Activated B cell treated with CpG ODN at 0.5 μM for 24 hours (primary cell): Measurements from ENCODE around the gene ZNF674. TPM values are rescaled to one million over a fixed set of nuclear protein-coding genes. Genes with fewer than 3 reads are reported as not detected.

ENCODE experiments used
- ATAC-seq: fragments of 200-7000 bp; cut with Tn5 transposase; one replicate; pipeline ENCODE4 v1.10.0; 2021; ENCODE audit warnings: low read depth, mild to moderate bottlenecking, moderate library complexity
- CTCF ChIA-PET: fragments of 350-600 bp; sonication (Branson Sonifier 250); formaldehyde crosslinking; loops from one replicate; lab custom pipeline; 2021; ENCODE audit warnings: antibody characterized with exemption; lab: Charles Lee
- POLR2A ChIA-PET: fragments of 350-600 bp; sonication (Branson Sonifier 250); formaldehyde crosslinking; loops from one replicate; lab custom pipeline; 2021; ENCODE audit warnings: antibody characterized with exemption; lab: Charles Lee
- DNase-seq: peaks from one replicate; pipeline ENCODE4 v3.0.0; 2022
- H3K27ac Mint-ChIP-seq: one replicate; pipeline ENCODE4 v1.8.0; 2020; ENCODE audit warnings: mixed read lengths
- H3K27me3 Mint-ChIP-seq: one replicate; pipeline ENCODE4 v1.8.0; 2021; ENCODE audit warnings: mixed read lengths
- H3K36me3 Mint-ChIP-seq: one replicate; pipeline ENCODE4 v1.8.0; 2021; ENCODE audit warnings: low read depth, mixed read lengths
- H3K4me1 Mint-ChIP-seq: one replicate; pipeline ENCODE4 v1.8.0; 2021; ENCODE audit warnings: mixed read lengths
- H3K4me3 Mint-ChIP-seq: one replicate; pipeline ENCODE4 v1.8.0; 2020; ENCODE audit warnings: mild to moderate bottlenecking, mixed read lengths
- H3K9me3 Mint-ChIP-seq: one replicate; pipeline ENCODE4 v1.8.0; 2020; ENCODE audit warnings: mixed read lengths
- CTCF ChIP-seq: fragments of 200-600 bp; IDR thresholded peaks from one replicate; pipeline ENCODE4 v1.8.0; 2022; ENCODE audit warnings: antibody characterized with exemption, mild to moderate bottlenecking
- intact Hi-C: fragments of 100-400 bp; cut with micrococcal nuclease; formaldehyde crosslinking; loops from one replicate; pipeline ENCODE4 v1.15.1; 2024
- total RNA-seq: library from RNA; stranded (reverse); gene quantifications from 2 replicates; pipeline ENCODE4 v1.2.3, GENCODE V29; 2022

ZNF674 gene
- total RNA-seq = 1.6 and 2.3 TPM in 2 replicates

GRCh38 chrX:46545111-46546005 lies at the start of gene ZNF674:
ZNF674 (minus strand) TSS chrX:46545421; CDS start chrX:46542087, 3,334 bp downstream.
- Mint-ChIP-seq H3K36me3 (peaks cover 16% of the 10 kb centered on the region), H3K27ac (peak within 1 kb of the TSS; percentile 94), H3K9me3 (no peaks in the 10 kb centered on the region), H3K27me3 (no peaks in the 10 kb centered on the region), H3K4me3 (peak within 1 kb of the TSS; percentile 93), H3K4me1 (peaks cover 30% of the 10 kb centered on the region)
- no peak for TF ChIP-seq CTCF
- intact Hi-C loops = loop anchor here (1.0 kb wide), 3 partner anchors 17 to 98 kb away; no protein-coding TSS in a partner anchor
- CTCF ChIA-PET = no interaction called here
- peak; percentile 86 for DNase-seq
- POLR2A ChIA-PET = interaction anchor here (0.8 kb wide), 1 partner anchor 17 kb away, joined by 3 read pairs; no protein-coding TSS in a partner anchor
- peak; percentile 92 for ATAC-seq

- H3K36me3 Mint-ChIP-seq = peaks cover 5% of the 10 kb centered on the region
- no peaks in the 10 kb centered on the region for H3K27me3 Mint-ChIP-seq
- CTCF ChIA-PET = no interaction called here
- no peak overlapping the region for H3K4me3 Mint-ChIP-seq
- TF ChIP-seq CTCF = no peak
- peaks cover 15% of the 10 kb centered on the region for H3K4me1 Mint-ChIP-seq
- ATAC-seq (no peak), DNase-seq (no peak)
- H3K9me3 Mint-ChIP-seq = no peaks in the 10 kb centered on the region
- H3K27ac Mint-ChIP-seq = no peak overlapping the region
- intact Hi-C loops = no loop called here
- POLR2A ChIA-PET = interaction anchor here (0.7 to 0.8 kb wide), 2 partner anchors 18 to 30 kb away, joined by 4 to 5 read pairs; no protein-coding TSS in a partner anchor
Observed at GRCh38 chrX:46589977-46590723, 44.9 kb upstream of the ZNF674 start.

GRCh38 chrX:46588263-46588662 lies 43.0 kb upstream of the ZNF674 start:
- TF ChIP-seq CTCF = no peak
- H3K4me3 Mint-ChIP-seq = no peak overlapping the region
- DNase-seq (no peak), ATAC-seq (no peak)
- H3K27me3 Mint-ChIP-seq = no peaks in the 10 kb centered on the region
- peaks cover 10% of the 10 kb centered on the region for H3K36me3 Mint-ChIP-seq
- POLR2A ChIA-PET = no interaction called here
- CTCF ChIA-PET = no interaction called here
- H3K4me1 Mint-ChIP-seq = peaks cover 15% of the 10 kb centered on the region
- H3K9me3 Mint-ChIP-seq = no peaks in the 10 kb centered on the region
- intact Hi-C loops = no loop called here
- no peak overlapping the region for H3K27ac Mint-ChIP-seq

GRCh38 chrX:46587753-46588171 lies 42.5 kb upstream of the ZNF674 start:
- Mint-ChIP-seq H3K36me3 (peaks cover 10% of the 10 kb centered on the region), H3K27me3 (no peaks in the 10 kb centered on the region), H3K27ac (no peak overlapping the region), H3K9me3 (no peaks in the 10 kb centered on the region), H3K4me1 (peaks cover 15% of the 10 kb centered on the region), H3K4me3 (no peak overlapping the region)
- POLR2A ChIA-PET = interaction anchor here (0.9 kb wide), 1 partner anchor 11 kb away, joined by 3 read pairs; no protein-coding TSS in a partner anchor
- intact Hi-C loops = no loop called here
- ATAC-seq (no peak), DNase-seq (no peak)
- CTCF ChIA-PET = no interaction called here
- TF ChIP-seq CTCF = no peak
